DMS 273 treated with DMSO at 0.1 percent for 48 hours (cell line): ENCODE results near the gene PTPRA.
A peak's percentile ranks its signal among the peaks of the same experiment; 100 is the strongest.

Experiments
- DNase-seq: peaks from one replicate; lab custom pipeline; 2025; lab: John Stamatoyannopoulos, UW

The PTPRA gene

GRCh38 chr20:2937902-2938301, 64.6 kb downstream of the PTPRA start:
- DNase-seq, result no peak

DNA sequence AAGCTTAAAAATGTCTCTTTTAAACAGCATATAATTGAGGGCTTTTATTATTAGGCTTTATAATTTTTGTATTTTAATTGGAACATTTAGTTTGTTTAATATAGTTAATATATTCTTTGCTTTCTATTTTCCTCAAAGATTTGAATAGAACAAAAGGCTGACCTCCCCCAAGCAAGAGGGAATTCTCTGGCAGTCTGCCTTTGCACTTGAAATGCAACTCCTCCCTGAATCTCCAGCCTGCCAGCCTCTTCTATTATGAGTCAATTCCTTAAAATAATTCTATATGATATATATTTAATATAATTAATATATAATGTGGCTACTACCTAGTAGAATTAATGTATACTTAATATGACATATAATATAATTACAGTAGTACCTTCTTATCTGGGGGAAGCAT, 69.2 kb downstream of the PTPRA start:
- no peak for DNase-seq

GRCh38 chr20:2946988-2947961, 74.0 kb downstream of the PTPRA start:
- DNase-seq, result no peak

GRCh38 chr20:2948968-2949367, 75.7 kb downstream of the PTPRA start:
- DNase-seq, result no peak

GRCh38 chr20:2952766-2953165, 79.5 kb downstream of the PTPRA start:
- DNase-seq, result no peak

DNA sequence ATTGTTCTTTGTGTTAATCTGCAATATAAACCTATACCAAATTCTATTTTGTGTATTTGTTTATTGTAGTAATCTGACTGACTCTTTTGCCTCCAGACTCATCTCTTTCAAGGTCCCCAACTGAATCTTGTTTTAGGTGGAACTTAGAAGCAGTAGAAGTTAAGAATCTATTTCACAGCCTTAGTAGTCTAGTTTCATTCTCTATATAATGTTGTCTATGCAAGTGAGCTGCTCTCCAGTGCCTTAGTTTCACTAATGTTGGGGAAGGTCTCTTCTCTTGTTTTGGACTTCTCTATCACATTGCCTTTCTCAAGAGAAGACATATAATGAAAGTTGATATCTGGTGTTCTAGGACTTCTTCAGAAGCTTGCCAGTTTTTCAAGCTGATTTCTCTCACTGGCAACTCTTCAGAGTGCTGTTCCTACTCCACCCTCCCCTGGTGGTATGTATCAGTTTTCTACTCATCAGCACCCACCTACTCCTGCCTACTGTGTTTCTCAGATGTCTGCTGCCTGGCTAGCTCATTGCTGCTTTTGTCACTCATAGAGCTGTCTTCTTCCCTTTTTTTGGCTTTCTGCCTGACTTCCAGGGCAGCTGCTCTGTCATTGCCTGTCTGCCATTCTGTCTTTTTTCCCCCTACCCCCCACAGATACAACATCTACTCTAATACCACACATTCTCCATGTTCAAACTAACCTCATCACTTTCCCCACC, 82.1 kb downstream of the PTPRA start:
- DNase-seq, result peak; percentile 12

- DNase-seq, result no peak
Observed at GRCh38 chr20:2956480-2956879, 83.2 kb downstream of the PTPRA start.

DNA sequence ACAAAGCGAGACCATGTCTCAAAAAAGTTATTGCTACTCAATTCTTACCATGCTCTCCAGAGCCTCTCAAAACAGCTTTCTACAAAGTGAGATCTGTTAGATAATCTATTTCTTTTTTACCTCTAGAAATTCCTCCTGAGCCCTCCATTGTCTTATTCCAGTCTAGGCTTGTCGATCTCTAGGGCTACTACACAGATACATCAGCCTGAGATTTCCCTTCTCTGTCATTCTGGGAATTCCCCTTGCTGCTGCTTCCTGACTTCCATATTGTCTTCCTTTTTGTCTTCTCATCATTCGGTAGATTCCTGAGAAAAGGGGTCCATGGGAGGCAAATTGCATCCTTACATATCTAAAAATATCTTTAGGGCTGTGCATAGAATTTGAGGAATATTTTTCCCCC, 94.6 kb downstream of the PTPRA start:
- DNase-seq, result no peak

GRCh38 chr20:2972126-2972525, 98.8 kb downstream of the PTPRA start:
- DNase-seq, result no peak

DNA sequence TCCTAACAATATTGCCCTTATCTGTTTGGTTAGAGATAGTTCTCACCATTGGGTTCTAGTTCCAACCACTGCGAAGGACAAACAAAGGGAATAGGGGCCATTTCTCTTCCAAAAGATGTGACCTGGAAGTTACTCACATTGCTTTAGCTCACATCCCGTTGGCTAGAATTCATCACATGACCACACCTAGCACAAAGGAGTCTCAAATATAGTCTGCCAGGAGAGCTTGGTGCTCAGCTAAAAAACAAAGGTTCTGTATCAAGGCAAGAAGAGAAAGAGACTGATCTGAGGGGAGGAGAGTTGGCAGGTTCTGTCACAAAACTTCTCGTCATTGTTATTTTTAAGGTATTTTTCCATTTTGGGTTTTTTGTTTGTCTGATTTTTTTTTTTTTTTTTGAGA, 100.3 kb downstream of the PTPRA start:
- DNase-seq, result no peak

DNA sequence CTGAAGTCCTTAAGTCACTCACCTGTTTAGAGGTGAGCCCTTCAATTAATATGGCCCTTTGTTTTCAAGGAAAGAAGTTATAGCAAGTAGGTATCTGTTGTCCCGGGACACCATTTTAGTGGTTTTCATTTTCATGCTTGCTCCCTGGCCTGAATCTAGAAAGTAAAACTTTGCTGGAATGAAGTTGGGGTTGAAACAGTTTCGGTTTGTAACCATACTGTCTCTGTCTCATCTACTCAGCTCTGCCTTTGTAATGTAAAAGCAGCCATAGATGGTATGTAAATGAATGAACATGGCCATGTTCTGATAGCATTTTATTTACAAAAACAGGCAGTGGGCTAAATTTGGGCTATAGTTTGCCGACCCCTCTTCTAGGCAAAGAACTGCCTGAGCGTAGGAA, 105.2 kb downstream of the PTPRA start:
- no peak for DNase-seq

DNA sequence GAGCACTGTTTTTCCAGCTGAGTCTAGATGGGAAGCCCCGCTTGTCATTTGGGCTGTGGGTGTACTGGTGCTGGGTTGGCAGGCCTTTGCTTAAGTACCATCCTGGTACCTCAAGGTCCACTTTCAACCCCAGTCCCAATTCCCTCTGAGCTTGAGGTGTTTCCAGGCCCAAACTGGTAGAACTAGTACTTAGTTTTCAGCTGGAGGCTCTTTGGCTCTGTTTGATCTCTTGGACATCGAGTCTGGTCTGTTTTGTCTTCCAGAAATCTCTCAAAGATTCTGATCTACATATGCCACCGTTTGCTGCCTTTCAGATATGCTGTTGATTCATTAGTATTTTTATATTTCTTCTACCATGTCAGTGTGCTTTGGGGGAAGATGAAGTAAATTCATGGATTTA, 108.4 kb downstream of the PTPRA start:
- no peak for DNase-seq

- DNase-seq, result no peak
Observed at GRCh38 chr20:2983508-2983907, 110.2 kb downstream of the PTPRA start.

DNA sequence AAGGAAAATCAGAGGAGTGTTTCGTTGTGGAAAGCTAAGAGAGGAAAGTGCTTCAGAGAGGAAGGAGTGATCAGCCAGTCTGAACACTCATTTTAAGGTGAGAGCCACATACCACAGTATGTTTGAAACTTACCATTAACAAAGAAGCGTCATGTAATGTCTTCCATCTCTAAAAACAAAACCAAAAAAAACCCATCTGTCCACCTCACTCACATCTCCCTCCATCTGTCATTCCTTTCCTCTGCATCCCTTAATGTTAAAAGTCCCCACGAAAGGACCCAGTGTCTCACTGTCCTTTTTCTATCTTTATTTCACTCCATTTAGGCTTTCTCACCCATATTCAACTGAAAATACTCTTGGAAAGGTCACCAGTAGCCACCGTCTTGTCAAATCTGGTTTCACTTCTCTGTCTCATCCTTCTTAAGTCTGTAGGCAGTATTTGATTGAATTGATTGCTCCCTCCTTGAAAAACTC, 110.8 kb downstream of the PTPRA start:
- peak; percentile 30 for DNase-seq

DNA sequence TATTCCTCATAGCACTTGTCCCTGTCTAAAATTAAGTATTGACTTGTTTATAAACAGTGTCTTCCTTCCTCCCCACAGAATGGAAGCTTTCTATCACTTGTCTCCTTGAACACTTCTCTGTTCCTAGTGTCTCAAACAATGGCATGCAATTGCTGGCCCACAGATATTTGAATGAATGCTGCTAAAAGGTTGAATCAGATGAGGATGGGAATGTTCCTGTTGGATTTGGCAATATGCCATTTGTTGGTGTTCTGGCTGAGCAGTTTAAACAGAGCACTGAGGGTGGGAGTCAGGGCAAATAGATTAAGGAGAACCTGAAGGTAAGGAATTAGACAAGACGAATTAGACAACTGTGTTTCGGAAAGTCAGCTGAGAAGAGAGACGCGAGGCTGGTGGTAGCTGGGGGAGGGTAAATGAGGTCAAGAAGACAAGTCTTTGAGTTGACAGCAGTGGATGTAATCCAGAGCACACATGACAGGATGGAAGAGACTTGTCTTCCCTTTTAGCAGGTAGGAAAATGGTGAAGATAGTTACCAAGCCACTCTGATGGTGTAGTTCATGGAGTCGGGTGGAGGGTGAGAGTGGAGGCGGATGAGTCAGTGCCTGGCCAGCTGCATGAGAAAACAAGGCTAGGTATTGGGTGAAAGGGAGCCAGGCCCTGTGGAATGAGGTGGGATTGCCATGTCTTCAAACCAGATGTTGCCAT, 111.8 kb downstream of the PTPRA start:
- no peak for DNase-seq

DNA sequence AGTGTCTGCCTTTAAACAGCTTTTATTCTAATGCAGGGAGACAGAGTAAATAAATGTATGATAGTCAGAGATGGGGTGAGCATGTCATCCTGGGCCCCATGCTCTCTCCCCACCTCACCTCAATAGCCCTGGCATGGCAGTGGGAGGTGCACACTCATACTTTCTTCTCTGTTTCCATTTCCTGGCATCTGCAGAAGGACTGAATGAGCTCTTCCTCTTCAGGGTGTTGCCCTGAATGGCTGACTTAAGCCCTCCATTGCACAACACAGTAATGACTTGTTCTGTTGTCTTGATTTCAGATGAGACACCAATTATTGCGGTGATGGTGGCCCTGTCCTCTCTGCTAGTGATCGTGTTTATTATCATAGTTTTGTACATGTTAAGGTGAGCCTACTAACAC, 113.2 kb downstream of the PTPRA start:
- no peak for DNase-seq

GRCh38 chr20:2987861-2988260, 114.6 kb downstream of the PTPRA start:
- DNase-seq, result no peak

DNA sequence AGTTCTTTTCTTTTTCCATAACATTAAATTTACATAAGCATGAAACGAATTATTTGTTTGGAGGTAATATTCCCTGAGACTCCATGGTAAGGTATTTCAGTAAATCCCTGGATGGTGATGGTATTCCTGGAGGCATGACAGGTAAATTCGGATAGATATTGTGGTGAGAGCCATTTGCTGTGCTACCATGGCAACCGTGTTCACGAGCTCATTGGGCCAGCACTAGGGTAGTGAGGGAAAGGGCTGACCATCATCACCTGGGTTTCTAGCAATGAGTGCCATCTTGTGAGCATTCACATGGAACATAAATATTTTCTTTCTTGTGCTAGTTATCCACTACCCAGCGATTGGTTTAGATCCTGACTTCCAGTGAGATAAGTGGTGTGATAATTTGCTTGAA, 118.3 kb downstream of the PTPRA start:
- no peak for DNase-seq

DNA sequence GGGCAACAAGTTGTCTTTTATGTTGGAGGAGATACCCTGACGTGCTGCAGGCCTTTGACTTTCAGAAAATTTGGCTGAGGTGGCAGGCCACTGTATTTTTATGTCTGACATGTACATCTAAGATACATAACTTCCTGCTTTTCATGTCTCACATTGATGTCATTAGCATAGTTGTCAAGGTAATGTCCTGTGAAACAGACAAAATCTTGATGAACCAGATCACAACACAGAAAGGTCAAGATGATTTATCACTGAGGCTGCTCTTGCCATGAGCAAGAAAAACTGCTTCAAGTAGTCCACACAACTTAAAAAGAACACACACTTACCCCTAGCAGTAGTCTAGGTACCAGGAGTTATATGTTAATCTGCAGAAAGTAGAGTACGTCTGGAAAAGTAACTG, 120.0 kb downstream of the PTPRA start:
- no peak for DNase-seq

- DNase-seq, result no peak
Observed at GRCh38 chr20:2995796-2996195, 122.5 kb downstream of the PTPRA start.

DNA sequence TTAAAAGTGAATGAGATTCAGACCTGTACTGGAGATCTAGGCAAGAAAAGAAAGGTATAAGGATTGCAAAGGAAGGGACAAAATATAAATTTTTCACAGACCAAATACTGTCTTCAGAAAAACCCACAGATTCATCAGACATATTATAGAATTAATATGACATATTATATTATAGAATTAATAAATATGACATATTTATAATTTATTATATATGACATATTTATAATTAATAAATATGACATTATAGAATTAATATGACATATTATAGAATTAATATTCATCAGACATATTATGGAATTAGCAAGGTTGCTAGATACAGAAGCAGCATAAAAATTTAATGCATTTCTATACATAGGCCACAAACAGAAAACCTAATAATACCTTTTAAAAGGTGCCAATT, 125.4 kb downstream of the PTPRA start:
- no peak for DNase-seq

DNA sequence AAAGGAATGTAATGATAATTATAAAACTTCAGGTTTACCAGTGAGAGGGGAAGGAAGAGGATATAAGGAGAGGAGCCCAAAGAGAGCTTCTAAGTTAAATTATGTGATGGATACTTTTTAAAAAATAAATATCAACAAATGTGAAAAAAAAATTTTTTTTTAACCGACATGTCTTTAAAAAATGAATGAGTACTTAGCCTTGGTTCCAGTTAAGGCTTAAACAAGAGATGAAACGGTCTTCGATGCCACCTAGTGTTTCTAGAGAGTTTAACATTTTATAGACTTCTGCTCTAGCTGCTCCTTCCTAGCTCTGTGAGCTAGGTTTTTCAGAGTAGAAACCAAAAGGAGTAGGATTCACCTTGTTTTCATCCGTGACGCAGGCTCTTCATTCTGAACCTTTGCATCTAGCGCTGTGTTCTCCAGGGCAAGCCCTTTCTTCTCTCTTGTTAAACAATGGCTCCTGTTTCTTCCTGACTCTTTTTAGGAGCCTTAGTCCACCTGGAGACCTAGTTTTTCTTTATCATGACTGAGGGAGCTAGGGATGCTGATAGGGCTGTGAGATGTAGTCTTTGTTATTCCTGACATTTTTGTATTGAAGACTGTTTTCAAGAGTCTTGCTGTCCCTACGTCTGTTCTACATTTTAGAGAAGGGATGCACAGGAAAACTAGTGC, 127.7 kb downstream of the PTPRA start:
- no peak for DNase-seq
